Measurements from ENCODE around the gene NTN3.

NTN3 gene

GRCh38 chr16:2496223-2497115 lies 25.4 kb downstream of the NTN3 start:
- no peak for DNase-seq (ENCODE audit: extremely low read depth, insufficient read length)
- no peak for TF ChIP-seq CTCF (IDR thresholded peaks at IDR 0.05; ENCODE audit: insufficient read depth, low read length, poor library complexity, severe bottlenecking)
- peaks cover 2% of the 10 kb centered on the region for H3K36me3 ChIP-seq (ENCODE audit: control insufficient read depth, insufficient read depth, low read length)
- H3K4me3 ChIP-seq (replicated peaks; ENCODE audit: low read depth, low read length), result no peak overlapping the region
- no peaks in the 10 kb centered on the region for H3K27me3 ChIP-seq (replicated peaks; ENCODE audit: control insufficient read depth, insufficient read depth, low read length)

DNA sequence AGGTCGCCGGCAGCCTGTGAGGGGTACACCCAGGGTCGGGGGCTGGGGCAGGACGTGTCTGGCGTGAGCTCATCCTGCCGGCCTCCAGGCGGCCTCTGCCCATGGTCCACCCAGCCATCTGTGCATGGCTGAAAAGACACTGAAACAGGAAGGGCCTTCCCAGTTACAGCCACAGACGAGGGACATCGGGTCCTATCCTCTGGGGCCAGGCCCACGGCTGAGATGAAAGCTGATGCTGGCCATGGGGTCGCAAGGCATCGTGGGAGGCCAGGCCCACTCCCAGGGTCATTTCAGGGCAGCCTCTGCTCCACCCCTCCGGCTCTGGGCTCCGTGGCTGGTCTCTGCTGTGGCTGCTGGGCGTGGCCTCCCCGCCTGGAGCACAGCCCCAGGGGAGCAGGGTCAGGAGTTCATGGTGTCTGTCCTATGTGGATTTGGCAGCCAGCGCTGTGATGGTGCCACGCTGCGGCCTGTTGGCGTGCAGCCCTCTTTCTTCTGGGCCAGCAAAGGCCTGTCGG lies 26.1 kb downstream of the NTN3 start:
- Histone ChIP-seq H3K4me3 (replicated peaks; ENCODE audit: low read depth, low read length) (no peak overlapping the region), H3K36me3 (ENCODE audit: control insufficient read depth, insufficient read depth, low read length) (peaks cover 2% of the 10 kb centered on the region), H3K27me3 (replicated peaks; ENCODE audit: control insufficient read depth, insufficient read depth, low read length) (no peaks in the 10 kb centered on the region)
- TF ChIP-seq CTCF (IDR thresholded peaks at IDR 0.05; ENCODE audit: insufficient read depth, low read length, poor library complexity, severe bottlenecking), result no peak
- no peak for DNase-seq (ENCODE audit: extremely low read depth, insufficient read length)

DNA sequence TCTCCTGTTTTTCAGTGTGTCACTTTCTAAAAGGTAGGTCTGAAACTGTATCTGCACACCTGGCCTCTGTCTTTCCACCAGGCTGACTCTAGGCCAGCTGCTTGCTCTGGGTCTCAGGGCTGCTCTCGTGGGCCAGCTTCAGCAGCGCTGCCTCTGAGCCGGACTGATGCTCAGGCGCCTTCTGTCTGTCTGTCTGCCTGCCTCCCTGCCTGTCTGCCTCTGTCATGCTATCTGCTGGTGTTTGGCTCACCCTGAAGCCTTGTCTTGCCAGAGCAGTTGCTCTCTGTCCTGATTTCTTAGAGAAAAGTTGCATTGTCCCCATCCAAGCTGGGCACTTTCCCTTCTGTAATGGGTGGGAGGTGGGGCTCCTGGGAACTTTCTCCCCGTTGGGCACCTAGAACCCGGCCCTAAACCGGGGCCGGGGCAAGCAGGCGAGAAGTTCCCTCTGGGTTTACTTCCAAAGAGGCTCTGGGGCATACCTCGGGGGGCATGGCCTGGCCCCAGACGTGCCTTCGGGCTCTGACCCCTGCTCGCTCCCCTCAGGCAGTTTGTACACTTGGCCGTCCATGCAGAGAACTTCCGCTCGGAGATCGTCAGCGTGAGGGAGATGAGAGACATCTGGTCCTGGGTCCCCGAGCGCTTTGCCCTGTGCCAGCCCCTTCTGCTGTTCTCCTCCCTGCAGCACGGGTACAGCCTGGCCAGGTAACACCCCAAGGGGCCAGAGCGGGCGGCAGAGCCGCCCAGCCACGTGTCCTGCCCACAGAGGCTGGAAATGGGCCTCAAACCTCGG lies 26.8 kb downstream of the NTN3 start:
- no peaks in the 10 kb centered on the region for H3K27me3 ChIP-seq (replicated peaks; ENCODE audit: control insufficient read depth, insufficient read depth, low read length)
- peaks cover 2% of the 10 kb centered on the region for H3K36me3 ChIP-seq (ENCODE audit: control insufficient read depth, insufficient read depth, low read length)
- TF ChIP-seq CTCF (IDR thresholded peaks at IDR 0.05; ENCODE audit: insufficient read depth, low read length, poor library complexity, severe bottlenecking), result no peak
- DNase-seq (ENCODE audit: extremely low read depth, insufficient read length), result no peak
- H3K4me3 ChIP-seq (replicated peaks; ENCODE audit: low read depth, low read length), result no peak overlapping the region

- Histone ChIP-seq H3K36me3 (ENCODE audit: control insufficient read depth, insufficient read depth, low read length) (peaks cover 2% of the 10 kb centered on the region), H3K27me3 (replicated peaks; ENCODE audit: control insufficient read depth, insufficient read depth, low read length) (no peaks in the 10 kb centered on the region), H3K4me3 (replicated peaks; ENCODE audit: low read depth, low read length) (no peak overlapping the region)
- no peak for DNase-seq (ENCODE audit: extremely low read depth, insufficient read length)
- no peak for TF ChIP-seq CTCF (IDR thresholded peaks at IDR 0.05; ENCODE audit: insufficient read depth, low read length, poor library complexity, severe bottlenecking)
These were observed 27.6 kb downstream of the NTN3 start for GRCh38 chr16:2498531-2499253.

DNA sequence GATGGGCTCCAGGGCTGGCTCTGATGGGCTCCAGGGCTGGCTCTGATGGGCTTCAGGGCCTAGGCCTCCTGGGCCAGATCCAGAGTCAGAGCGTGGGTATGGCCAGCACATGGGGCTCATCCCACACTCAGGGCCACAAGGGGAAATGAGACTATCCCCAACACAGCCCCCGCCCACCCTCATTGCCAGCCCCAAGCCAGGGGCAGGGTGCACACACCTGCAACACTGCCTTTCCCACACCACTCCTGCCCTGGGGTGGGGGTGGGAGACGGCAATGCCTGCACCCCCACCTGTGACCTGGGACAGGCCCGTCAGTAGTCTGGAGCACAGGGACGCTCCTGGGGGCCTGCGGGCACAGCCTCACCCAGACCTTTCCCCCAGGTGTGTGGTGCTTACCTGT lies 28.4 kb downstream of the NTN3 start:
- DNase-seq (ENCODE audit: extremely low read depth, insufficient read length), result no peak
- H3K4me3 ChIP-seq (replicated peaks; ENCODE audit: low read depth, low read length), result no peak overlapping the region
- no peak for TF ChIP-seq CTCF (IDR thresholded peaks at IDR 0.05; ENCODE audit: insufficient read depth, low read length, poor library complexity, severe bottlenecking)
- H3K36me3 ChIP-seq (ENCODE audit: control insufficient read depth, insufficient read depth, low read length), result peaks cover 2% of the 10 kb centered on the region
- H3K27me3 ChIP-seq (replicated peaks; ENCODE audit: control insufficient read depth, insufficient read depth, low read length), result no peaks in the 10 kb centered on the region

Data from GM06990 (cell line).